ENCODE results near the gene DERL3.
"Not testable (repeated sequence)": the region's sequence is repeated elsewhere in the genome, so short reads cannot be mapped to it uniquely, and the experiment has no call there.

- not testable (repeated sequence) for TF ChIP-seq CTCF (IDR thresholded peaks at IDR 0.05; ENCODE audit: low read length); EZH2 (IDR thresholded peaks at IDR 0.05; ENCODE audit: borderline replicate concordance, low read length)
Measured at GRCh38 chr22:23864499-23865154, 25.8 kb upstream of the DERL3 start.
